Measurements from ENCODE around the gene RAD51B. TPM values are rescaled to one million over a fixed set of nuclear protein-coding genes. Genes with fewer than 3 reads are reported as not detected.
A peak's percentile ranks its signal among the peaks of the same experiment; 100 is the strongest.

RAD51B gene
- total and polyA plus RNA-seq, 7 donors: 2.4 to 24.4 (median 7.1) TPM

- peaks cover 0 to 44% (median 13%) of the 10 kb centered on the region in 4 donors for H3K4me1 ChIP-seq
- TF ChIP-seq EP300 (IDR thresholded peaks at IDR 0.05) (no peak), CTCF (IDR thresholded peaks at IDR 0.05) (no peak), POLR2AphosphoS5 (IDR thresholded peaks at IDR 0.05) (no peak), POLR2A (IDR thresholded peaks at IDR 0.05) (no peak)
- no peaks in the 10 kb centered on the region for H3K9me3 ChIP-seq
- no peak for DNase-seq
- no peaks in the 10 kb centered on the region for H3K27me3 ChIP-seq
- H3K36me3 ChIP-seq: no peaks in the 10 kb centered on the region
- WGBS, 2 donors: 90% methylated on average over 3 of the region's 3 CpGs
- H3K4me3 ChIP-seq: no peak overlapping the region
- intact Hi-C loops (cut with DNase I): no loop called here
- H3K27ac ChIP-seq: peak overlapping the region in 1 of 4 donors; percentile 59
Measured at GRCh38 chr14:68342216-68342763, 522.7 kb downstream of the RAD51B start.

- Histone ChIP-seq H3K27me3 (no peaks in the 10 kb centered on the region), H3K27ac (no peak overlapping the region), H3K9me3 (no peaks in the 10 kb centered on the region), H3K4me1 (peaks cover 0 to 41% (median 17%) of the 10 kb centered on the region in 4 donors), H3K4me3 (no peak overlapping the region), H3K36me3 (no peaks in the 10 kb centered on the region)
- TF ChIP-seq POLR2AphosphoS5 (IDR thresholded peaks at IDR 0.05) (no peak), CTCF (IDR thresholded peaks at IDR 0.05) (no peak), EP300 (IDR thresholded peaks at IDR 0.05) (no peak), POLR2A (IDR thresholded peaks at IDR 0.05) (no peak)
- intact Hi-C loops (cut with DNase I): no loop called here
- WGBS, 2 donors: 95 to 98% methylated on average over 2 of the region's 2 CpGs
- no peak for DNase-seq
Measured at GRCh38 chr14:68343534-68344118, 524.0 kb downstream of the RAD51B start.

- no peaks in the 10 kb centered on the region for H3K36me3 ChIP-seq
- H3K4me3 ChIP-seq: no peak overlapping the region
- no peaks in the 10 kb centered on the region for H3K9me3 ChIP-seq
- peaks cover 0 to 53% (median 31%) of the 10 kb centered on the region in 4 donors for H3K4me1 ChIP-seq
- DNase-seq: no peak
- no peak for TF ChIP-seq POLR2AphosphoS5 (IDR thresholded peaks at IDR 0.05)
- no peak for TF ChIP-seq EP300 (IDR thresholded peaks at IDR 0.05)
- no peak for TF ChIP-seq POLR2A (IDR thresholded peaks at IDR 0.05)
- TF ChIP-seq CTCF (IDR thresholded peaks at IDR 0.05): no peak
- 96 to 97% methylated on average over 4 of the region's 4 CpGs for WGBS, 2 donors
- intact Hi-C loops (cut with DNase I): no loop called here
- H3K27me3 ChIP-seq: no peaks in the 10 kb centered on the region
- no peak overlapping the region for H3K27ac ChIP-seq
Measured at GRCh38 chr14:68345738-68346137, 526.2 kb downstream of the RAD51B start.

- no peak for TF ChIP-seq POLR2A (IDR thresholded peaks at IDR 0.05)
- TF ChIP-seq CTCF (IDR thresholded peaks at IDR 0.05): no peak
- TF ChIP-seq EP300 (IDR thresholded peaks at IDR 0.05): no peak
- no peak for TF ChIP-seq POLR2AphosphoS5 (IDR thresholded peaks at IDR 0.05)
- Histone ChIP-seq H3K4me3 (no peak overlapping the region), H3K27me3 (no peaks in the 10 kb centered on the region), H3K36me3 (no peaks in the 10 kb centered on the region), H3K4me1 (peaks cover 0 to 43% (median 29%) of the 10 kb centered on the region in 4 donors), H3K9me3 (no peaks in the 10 kb centered on the region), H3K27ac (peak overlapping the region in 3 of 4 donors; percentile 43 to 60 (median 51))
- WGBS, 2 donors: 78 to 87% methylated on average over 5 of the region's 5 CpGs
- intact Hi-C loops (cut with DNase I): no loop called here
- no peak for DNase-seq
Measured at GRCh38 chr14:68346556-68347343, 527.2 kb downstream of the RAD51B start.
